Testis (tissue), 3 donors: ENCODE measurements around the gene GCNT4. TPM values are rescaled to one million over a fixed set of nuclear protein-coding genes. Genes with fewer than 3 reads are reported as not detected.

Source experiments
- DNase-seq: peaks from one replicate; pipeline ENCODE4 v3.0.0-alpha.2; 2019
- H3K27ac ChIP-seq, 2 donors: fragments of 200-600 bp; sonication (generic); one replicate each; pipeline ENCODE4 v1.5.1; 2019
- H3K27me3 ChIP-seq: fragments of 200-600 bp; sonication (generic); one replicate; pipeline ENCODE4 v1.5.1; 2019
- H3K36me3 ChIP-seq: fragments of 200-600 bp; sonication (generic); one replicate; pipeline ENCODE4 v1.5.1; 2017; ENCODE audit warnings: low read depth; ENCODE audit errors: missing control alignments
- H3K4me1 ChIP-seq: fragments of 200-600 bp; sonication (generic); one replicate; pipeline ENCODE4 v1.5.1; 2019
- H3K4me3 ChIP-seq, 2 donors: fragments of 200-600 bp; sonication (generic); one replicate each; pipeline ENCODE4 v1.5.1; 2017 to 2019
- H3K9me3 ChIP-seq: fragments of 200-600 bp; sonication (generic); one replicate; pipeline ENCODE4 v1.5.1; 2017
- POLR2A ChIP-seq: fragments of 450-650 bp; IDR thresholded peaks from one replicate; pipeline ENCODE4 v1.6.1; 2017; ENCODE audit warnings: antibody characterized with exemption, mild to moderate bottlenecking, moderate library complexity
- WGBS, 2 donors: methylation state at CpG; one replicate each; pipeline ENCODE4 v1.1.5; 2018; 5-methylcytosine and 5-hydroxymethylcytosine counted together
- intact Hi-C: fragments of 100-400 bp; cut with DNase I; formaldehyde crosslinking; loops from one replicate; pipeline ENCODE4 v1.15.1; 2023; ENCODE audit warnings: low total_unique reads
- polyA plus RNA-seq: library from polyadenylated mRNA; stranded (reverse); fragments of 350-450 nt; fragmentation: Illumina TruSeq; extraction: RNeasy Lipid Tissue Mini Kit (QIAGEN cat#74804); gene quantifications from one replicate; pipeline ENCODE4 v1.2.3, GENCODE V29; 2014; ENCODE audit warnings: low read depth, low replicate concordance; ENCODE audit not compliant: insufficient read depth
- total RNA-seq, 2 donors: library from RNA; depleted of rRNA; stranded (reverse); fragments of >200 nt; gene quantifications; one replicate each; pipeline ENCODE4 v1.2.3, GENCODE V29; 2016
- TF ChIP-seq, protein P1 (sequence below), 3 experiments: fragments of 450-650 bp in 2 of 3; fragments of 200-600 bp in 1 of 3; sonication (generic) in 1 of 3; IDR thresholded peaks; one replicate each; pipeline ENCODE4 v1.5.1; 2016 to 2019; ENCODE audit warnings: antibody characterized with exemption in 3 of 3, mild to moderate bottlenecking in 2 of 3, moderate library complexity in 1 of 3

The GCNT4 gene
- total and polyA plus RNA-seq, 3 donors from 2014 or later: 1.8 to 2.8 (median 2.7) TPM

DNA sequence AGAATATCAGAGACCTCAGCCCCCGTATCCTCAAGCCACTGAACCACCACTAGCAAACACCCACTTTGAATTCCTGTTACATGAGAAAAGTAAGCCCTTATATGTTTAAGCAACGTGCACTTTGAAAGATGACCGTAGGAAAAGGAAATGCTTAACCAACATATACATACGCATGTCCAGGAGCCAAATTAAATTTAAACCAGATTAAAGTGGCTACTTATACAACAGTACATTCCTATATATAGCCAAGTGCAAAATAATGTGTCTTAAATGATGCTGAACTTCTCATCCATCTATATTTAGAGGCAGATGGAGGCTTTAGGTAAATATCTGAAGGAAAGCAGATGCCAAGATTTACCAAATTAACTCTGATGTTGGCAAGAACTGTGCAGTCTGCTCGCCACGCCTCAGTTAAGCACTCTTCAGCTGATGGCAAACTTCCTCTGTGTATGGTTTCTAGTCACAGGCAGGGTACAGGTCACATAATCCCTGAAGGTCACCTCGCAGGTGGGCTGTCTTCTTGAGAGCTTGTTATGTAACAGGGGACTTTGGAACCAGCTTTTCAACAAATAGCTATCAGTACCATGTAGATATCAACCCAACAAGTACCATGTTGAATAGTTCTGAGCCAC, 8.6 kb downstream of the GCNT4 start:
- Histone ChIP-seq H3K36me3 (no peaks in the 10 kb centered on the region), H3K27ac (no peak overlapping the region), H3K4me1 (peaks cover 18% of the 10 kb centered on the region), H3K27me3 (no peaks in the 10 kb centered on the region), H3K4me3 (no peak overlapping the region), H3K9me3 (no peaks in the 10 kb centered on the region)
- TF ChIP-seq, protein P1, sequence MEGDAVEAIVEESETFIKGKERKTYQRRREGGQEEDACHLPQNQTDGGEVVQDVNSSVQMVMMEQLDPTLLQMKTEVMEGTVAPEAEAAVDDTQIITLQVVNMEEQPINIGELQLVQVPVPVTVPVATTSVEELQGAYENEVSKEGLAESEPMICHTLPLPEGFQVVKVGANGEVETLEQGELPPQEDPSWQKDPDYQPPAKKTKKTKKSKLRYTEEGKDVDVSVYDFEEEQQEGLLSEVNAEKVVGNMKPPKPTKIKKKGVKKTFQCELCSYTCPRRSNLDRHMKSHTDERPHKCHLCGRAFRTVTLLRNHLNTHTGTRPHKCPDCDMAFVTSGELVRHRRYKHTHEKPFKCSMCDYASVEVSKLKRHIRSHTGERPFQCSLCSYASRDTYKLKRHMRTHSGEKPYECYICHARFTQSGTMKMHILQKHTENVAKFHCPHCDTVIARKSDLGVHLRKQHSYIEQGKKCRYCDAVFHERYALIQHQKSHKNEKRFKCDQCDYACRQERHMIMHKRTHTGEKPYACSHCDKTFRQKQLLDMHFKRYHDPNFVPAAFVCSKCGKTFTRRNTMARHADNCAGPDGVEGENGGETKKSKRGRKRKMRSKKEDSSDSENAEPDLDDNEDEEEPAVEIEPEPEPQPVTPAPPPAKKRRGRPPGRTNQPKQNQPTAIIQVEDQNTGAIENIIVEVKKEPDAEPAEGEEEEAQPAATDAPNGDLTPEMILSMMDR (IDR thresholded peaks at IDR 0.05): no peak
- no peak for TF ChIP-seq POLR2A
- DNase-seq: no peak
- 93 to 96% methylated on average over 7 of the region's 7 CpGs for WGBS, 2 donors
- intact Hi-C loops: no loop called here

DNA sequence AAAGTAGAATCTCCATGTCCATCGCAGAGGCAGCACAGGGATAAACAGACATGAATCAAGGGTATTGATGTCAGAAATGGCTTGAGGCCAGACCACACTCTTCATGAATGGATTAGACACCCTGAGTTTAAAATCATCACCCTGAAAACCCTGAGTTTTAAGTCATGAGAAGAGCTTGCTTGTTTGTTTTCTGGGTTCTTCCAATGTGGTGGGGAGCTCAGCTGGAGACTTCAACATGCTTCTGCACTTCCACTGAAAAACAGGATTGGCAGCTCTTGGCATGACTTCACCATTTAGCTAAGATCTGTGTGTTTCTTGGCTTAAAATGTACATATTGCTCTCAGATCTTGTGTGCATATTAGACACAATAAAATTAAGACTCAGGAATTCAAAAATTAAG, 9.8 kb downstream of the GCNT4 start:
- no peak for DNase-seq
- Histone ChIP-seq H3K4me3 (no peak overlapping the region), H3K27me3 (no peaks in the 10 kb centered on the region), H3K4me1 (peaks cover 14% of the 10 kb centered on the region), H3K36me3 (no peaks in the 10 kb centered on the region), H3K9me3 (no peaks in the 10 kb centered on the region), H3K27ac (no peak overlapping the region)
- intact Hi-C loops: no loop called here
- TF ChIP-seq, protein P1 (IDR thresholded peaks at IDR 0.05): no peak
- no peak for TF ChIP-seq POLR2A
- 90 to 100% methylated on average over 1 of the region's 1 CpG for WGBS, 2 donors

DNA sequence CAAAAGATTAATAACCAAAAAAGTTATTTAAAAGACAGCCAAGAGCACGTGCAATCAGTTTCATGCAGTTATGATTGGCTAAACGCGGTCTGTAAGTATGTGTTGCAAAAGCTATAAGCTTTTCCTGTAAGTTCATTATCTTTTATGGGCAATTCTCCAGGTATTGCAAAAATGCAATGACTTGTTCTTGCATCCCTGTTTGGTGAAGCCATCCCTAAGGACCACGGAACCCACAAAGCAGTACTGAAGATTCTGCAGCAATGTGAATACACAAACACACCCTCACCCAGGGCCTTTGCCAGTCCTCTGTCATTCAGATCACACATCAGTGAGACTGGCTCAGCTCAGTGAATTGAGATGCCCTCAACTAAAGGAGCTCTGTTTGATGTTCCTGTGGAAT, 11.4 kb downstream of the GCNT4 start:
- H3K27ac ChIP-seq: no peak overlapping the region
- no peak overlapping the region for H3K4me3 ChIP-seq
- no peaks in the 10 kb centered on the region for H3K27me3 ChIP-seq
- H3K4me1 ChIP-seq: peaks cover 3% of the 10 kb centered on the region
- no peak for TF ChIP-seq POLR2A
- H3K36me3 ChIP-seq: no peaks in the 10 kb centered on the region
- H3K9me3 ChIP-seq: no peaks in the 10 kb centered on the region
- intact Hi-C loops: no loop called here
- WGBS, 2 donors: 88 to 92% methylated on average over 4 of the region's 4 CpGs
- DNase-seq: no peak

DNA sequence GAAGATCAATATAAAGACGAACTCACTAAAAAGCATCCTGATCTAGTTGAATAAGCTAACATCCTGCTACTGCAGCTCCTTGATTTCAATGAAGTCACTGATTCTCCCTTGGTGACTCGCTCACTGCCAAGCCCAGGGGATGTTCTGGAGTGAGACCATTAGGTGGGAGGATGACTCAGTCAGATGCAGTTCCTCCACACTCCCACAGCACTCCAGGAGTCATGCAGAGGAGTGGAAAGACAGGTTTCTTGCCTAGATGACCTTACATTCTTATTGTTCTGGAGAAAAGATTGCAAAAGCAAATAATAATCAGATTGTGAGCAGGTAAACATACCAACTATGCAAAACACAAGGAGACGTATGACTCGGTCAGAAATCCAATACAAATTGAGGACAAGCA, 15.3 kb downstream of the GCNT4 start:
- DNase-seq: no peak
- Histone ChIP-seq H3K4me3 (no peak overlapping the region), H3K27me3 (no peaks in the 10 kb centered on the region), H3K9me3 (no peaks in the 10 kb centered on the region), H3K27ac (no peak overlapping the region), H3K36me3 (no peaks in the 10 kb centered on the region), H3K4me1 (no peaks in the 10 kb centered on the region)
- 80 to 82% methylated on average over 4 of the region's 4 CpGs for WGBS, 2 donors
- TF ChIP-seq, protein P1 (IDR thresholded peaks at IDR 0.05): no peak
- TF ChIP-seq POLR2A: no peak
- intact Hi-C loops: no loop called here

DNA sequence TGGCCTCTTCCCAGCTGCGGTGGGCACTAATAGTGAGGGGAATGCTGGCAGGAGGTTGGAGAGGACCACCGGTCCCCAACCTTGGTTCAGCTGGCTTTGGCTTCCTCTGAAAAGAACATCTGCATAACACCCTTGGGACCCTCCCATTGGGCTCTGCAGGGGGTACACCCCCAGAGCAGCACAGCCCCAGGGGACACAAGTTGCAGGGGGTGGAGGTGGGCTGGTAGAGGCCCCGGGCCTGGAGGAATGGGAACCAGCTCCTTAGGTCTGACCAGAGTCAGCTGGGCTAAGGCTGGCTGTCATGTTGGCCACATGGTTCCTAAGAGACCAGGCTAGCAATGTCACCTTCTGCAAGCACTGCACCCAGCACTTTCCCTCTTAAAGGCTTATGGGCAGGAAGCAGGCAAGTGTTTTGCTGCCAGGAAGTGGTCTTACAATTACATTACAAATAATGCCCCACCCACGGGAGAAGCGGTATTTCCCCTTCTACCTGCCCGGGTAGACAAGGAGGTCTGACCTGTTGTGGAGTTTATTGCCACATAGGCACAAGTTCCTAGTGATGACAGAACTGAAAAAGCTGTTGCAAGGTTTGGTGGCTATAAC, 18.1 kb downstream of the GCNT4 start:
- no peaks in the 10 kb centered on the region for H3K4me1 ChIP-seq
- H3K9me3 ChIP-seq: no peaks in the 10 kb centered on the region
- H3K27ac ChIP-seq: no peak overlapping the region
- no peak for TF ChIP-seq POLR2A
- TF ChIP-seq, protein P1 (IDR thresholded peaks at IDR 0.05): no peak
- H3K4me3 ChIP-seq: no peak overlapping the region
- DNase-seq: no peak
- intact Hi-C loops: no loop called here
- no peaks in the 10 kb centered on the region for H3K27me3 ChIP-seq
- H3K36me3 ChIP-seq: no peaks in the 10 kb centered on the region
- 78 to 90% methylated on average over 4 to 6 of the region's 6 CpGs for WGBS, 2 donors
